Peyer's patch (tissue), 4 donors: ENCODE measurements around the gene OTOR. TPM values are rescaled to one million over a fixed set of nuclear protein-coding genes. Genes with fewer than 3 reads are reported as not detected.

ENCODE experiments used
- DNase-seq, 3 donors: peaks; one replicate each; pipeline ENCODE4 v3.0.0-alpha.2; 2017 to 2019
- H3K27ac ChIP-seq, 4 donors: fragments of 200-600 bp; sonication (generic); one replicate each; pipeline ENCODE4 v1.5.1; 2016 to 2019
- H3K27me3 ChIP-seq, 2 donors: fragments of 200-600 bp; sonication (generic); one replicate each; pipeline ENCODE4 v1.5.1; 2019
- H3K36me3 ChIP-seq, 3 donors: fragments of 200-600 bp; sonication (generic); one replicate each; pipeline ENCODE4 v1.5.1; 2016 to 2019
- H3K4me1 ChIP-seq, 4 donors: fragments of 200-600 bp; sonication (generic); one replicate each; pipeline ENCODE4 v1.5.1; 2016 to 2019
- H3K4me3 ChIP-seq, 4 donors: fragments of 200-600 bp; sonication (generic); 1 replicate in 3 of 4; 2 replicates in 1 of 4; pipeline ENCODE4 v1.5.1; 2016 to 2019; ENCODE audit warnings: mild to moderate bottlenecking in 1 of 4
- H3K9me3 ChIP-seq, 4 donors: fragments of 200-600 bp; sonication (generic); one replicate each; pipeline ENCODE4 v1.5.1; 2016 to 2019; ENCODE audit warnings: mild to moderate bottlenecking in 1 of 4
- POLR2A ChIP-seq, 2 donors: fragments of 450-650 bp; IDR thresholded peaks; one replicate each; pipeline ENCODE4 v1.5.1; 2017; ENCODE audit warnings: antibody characterized with exemption in 2 of 2, mild to moderate bottlenecking in 2 of 2, moderate library complexity in 2 of 2
- total RNA-seq, 4 donors: library from RNA; depleted of rRNA; stranded (reverse); fragments of >200 nt; gene quantifications; one replicate each; pipeline ENCODE4 v1.1.0, GENCODE V29; 2016
- TF ChIP-seq, protein P1 (sequence below), 6 experiments: fragments of 450-650 bp in 4 of 6; fragments of 200-600 bp in 2 of 6; sonication (generic) in 1 of 6; IDR thresholded peaks; one replicate each; pipeline ENCODE4 v1.5.1; 2017 to 2019; ENCODE audit warnings: antibody characterized with exemption in 6 of 6, mild to moderate bottlenecking in 3 of 6, moderate library complexity in 1 of 6

Gene OTOR
- total RNA-seq, 4 donors from 2014 or later: not detected

DNA sequence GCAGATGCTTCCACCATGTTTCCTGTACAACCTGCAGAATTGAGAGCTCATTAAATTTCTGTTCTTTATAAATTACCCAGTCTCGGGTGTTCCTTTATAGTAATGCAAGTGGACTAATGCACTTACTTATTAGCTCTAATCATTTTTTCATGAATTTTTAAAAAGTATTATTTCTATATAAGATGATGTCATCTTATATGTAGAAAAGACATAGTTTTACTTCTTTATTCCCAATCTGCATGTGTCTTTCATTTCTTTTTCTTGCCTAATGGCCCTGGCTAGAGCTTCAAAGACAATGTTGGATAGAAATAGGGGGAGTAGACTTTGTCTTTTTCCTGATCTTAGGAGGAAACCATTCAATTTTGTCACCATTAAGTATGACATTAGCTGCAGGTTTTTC lies 27.8 kb downstream of the OTOR start:
- no peak for DNase-seq
- TF ChIP-seq, protein P1, sequence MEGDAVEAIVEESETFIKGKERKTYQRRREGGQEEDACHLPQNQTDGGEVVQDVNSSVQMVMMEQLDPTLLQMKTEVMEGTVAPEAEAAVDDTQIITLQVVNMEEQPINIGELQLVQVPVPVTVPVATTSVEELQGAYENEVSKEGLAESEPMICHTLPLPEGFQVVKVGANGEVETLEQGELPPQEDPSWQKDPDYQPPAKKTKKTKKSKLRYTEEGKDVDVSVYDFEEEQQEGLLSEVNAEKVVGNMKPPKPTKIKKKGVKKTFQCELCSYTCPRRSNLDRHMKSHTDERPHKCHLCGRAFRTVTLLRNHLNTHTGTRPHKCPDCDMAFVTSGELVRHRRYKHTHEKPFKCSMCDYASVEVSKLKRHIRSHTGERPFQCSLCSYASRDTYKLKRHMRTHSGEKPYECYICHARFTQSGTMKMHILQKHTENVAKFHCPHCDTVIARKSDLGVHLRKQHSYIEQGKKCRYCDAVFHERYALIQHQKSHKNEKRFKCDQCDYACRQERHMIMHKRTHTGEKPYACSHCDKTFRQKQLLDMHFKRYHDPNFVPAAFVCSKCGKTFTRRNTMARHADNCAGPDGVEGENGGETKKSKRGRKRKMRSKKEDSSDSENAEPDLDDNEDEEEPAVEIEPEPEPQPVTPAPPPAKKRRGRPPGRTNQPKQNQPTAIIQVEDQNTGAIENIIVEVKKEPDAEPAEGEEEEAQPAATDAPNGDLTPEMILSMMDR (IDR thresholded peaks at IDR 0.05): no peak
- TF ChIP-seq POLR2A (IDR thresholded peaks at IDR 0.05): no peak
- H3K9me3 ChIP-seq: no peaks in the 10 kb centered on the region
- H3K27ac ChIP-seq: no peak overlapping the region
- H3K4me1 ChIP-seq: no peaks in the 10 kb centered on the region
- no peaks in the 10 kb centered on the region for H3K27me3 ChIP-seq
- no peaks in the 10 kb centered on the region for H3K36me3 ChIP-seq
- no peak overlapping the region for H3K4me3 ChIP-seq

DNA sequence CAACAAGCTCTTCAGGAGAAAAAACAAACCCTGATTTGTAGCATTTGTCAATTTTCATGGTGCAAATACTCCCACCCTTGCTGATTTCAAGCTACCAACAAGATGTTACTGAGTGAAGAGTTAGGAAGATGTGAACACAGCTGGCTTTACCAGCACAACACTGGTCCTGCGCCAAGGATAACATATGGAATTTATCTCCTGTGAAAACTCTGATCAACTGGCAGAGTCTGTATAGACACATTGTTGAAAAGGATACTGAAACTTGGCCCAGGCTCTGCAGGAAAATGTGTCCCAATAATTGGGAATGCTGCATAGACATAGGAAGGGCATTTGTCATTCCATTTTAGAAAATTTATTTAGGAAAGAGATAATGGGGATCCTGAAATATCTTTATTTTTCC lies 29.0 kb downstream of the OTOR start:
- no peak overlapping the region for H3K4me3 ChIP-seq
- no peak overlapping the region for H3K27ac ChIP-seq
- no peaks in the 10 kb centered on the region for H3K27me3 ChIP-seq
- TF ChIP-seq, protein P1 (IDR thresholded peaks at IDR 0.05): no peak
- TF ChIP-seq POLR2A (IDR thresholded peaks at IDR 0.05): no peak
- DNase-seq: no peak
- H3K36me3 ChIP-seq: no peaks in the 10 kb centered on the region
- H3K4me1 ChIP-seq: no peaks in the 10 kb centered on the region
- no peaks in the 10 kb centered on the region for H3K9me3 ChIP-seq

DNA sequence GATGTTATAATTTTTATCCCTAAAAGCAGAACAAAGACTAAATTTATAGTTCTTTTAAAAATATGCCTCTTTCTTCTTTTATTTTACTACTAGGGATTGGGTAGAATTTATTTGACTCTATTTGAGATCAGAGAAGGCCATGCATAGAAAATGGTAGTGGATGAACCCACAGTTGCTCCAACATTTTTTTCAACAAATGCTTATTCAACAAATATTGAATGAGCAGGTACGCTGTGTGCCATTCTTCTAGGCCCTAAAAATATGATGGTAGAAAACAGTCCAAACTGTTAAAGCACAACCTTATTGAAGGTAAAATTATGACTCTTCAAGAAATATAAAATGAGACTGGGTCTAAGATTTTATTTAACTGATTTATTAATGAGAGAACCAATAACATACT lies 30.0 kb downstream of the OTOR start:
- TF ChIP-seq, protein P1 (IDR thresholded peaks at IDR 0.05): no peak
- TF ChIP-seq POLR2A (IDR thresholded peaks at IDR 0.05): no peak
- no peaks in the 10 kb centered on the region for H3K36me3 ChIP-seq
- no peak for DNase-seq
- H3K27me3 ChIP-seq: no peaks in the 10 kb centered on the region
- H3K4me1 ChIP-seq: no peaks in the 10 kb centered on the region
- no peaks in the 10 kb centered on the region for H3K9me3 ChIP-seq
- H3K4me3 ChIP-seq: no peak overlapping the region
- H3K27ac ChIP-seq: no peak overlapping the region

DNA sequence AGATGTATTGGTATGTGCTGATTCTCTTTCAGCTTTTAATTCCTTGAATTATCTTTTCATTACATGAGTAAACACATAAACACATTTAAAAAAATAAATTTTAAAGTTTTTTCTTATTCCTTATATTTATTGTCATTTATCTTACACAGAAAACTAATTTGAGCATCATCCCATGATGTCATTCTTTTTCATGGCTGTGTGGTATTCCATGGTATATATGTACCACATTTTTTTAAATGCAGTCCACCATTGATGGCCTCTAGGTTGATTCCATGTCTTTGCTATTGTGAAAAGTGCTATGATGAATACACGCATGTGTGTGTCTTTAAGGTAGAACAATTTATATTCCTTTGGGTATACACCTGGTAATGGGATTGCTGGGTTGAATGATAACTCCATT lies 33.3 kb downstream of the OTOR start:
- no peak for DNase-seq
- H3K4me1 ChIP-seq: no peaks in the 10 kb centered on the region
- H3K9me3 ChIP-seq: no peaks in the 10 kb centered on the region
- no peak overlapping the region for H3K4me3 ChIP-seq
- H3K27me3 ChIP-seq: no peaks in the 10 kb centered on the region
- no peaks in the 10 kb centered on the region for H3K36me3 ChIP-seq
- no peak for TF ChIP-seq POLR2A (IDR thresholded peaks at IDR 0.05)
- TF ChIP-seq, protein P1 (IDR thresholded peaks at IDR 0.05): no peak
- no peak overlapping the region for H3K27ac ChIP-seq

DNA sequence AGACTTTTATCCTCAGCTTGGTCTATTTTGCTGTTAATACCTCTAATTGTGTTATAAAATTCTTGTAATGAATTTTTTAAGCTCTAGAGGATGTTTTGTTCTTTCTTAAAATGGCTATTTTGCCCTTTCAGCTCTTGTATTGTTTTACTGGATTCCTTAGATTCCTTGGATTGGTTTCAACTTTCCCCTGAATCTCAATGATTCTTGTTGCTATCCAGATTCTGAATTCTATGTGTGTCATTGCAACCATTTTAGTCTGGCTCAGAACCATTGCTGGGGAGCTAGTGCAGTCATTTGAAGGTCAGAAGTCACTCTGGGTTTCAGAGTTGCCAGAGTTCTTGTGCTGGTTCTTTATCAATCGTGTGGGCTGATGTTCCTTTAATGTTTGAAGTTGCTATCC lies 37.1 kb downstream of the OTOR start:
- H3K4me1 ChIP-seq: no peaks in the 10 kb centered on the region
- H3K4me3 ChIP-seq: no peak overlapping the region
- no peak for DNase-seq
- H3K27me3 ChIP-seq: no peaks in the 10 kb centered on the region
- no peaks in the 10 kb centered on the region for H3K36me3 ChIP-seq
- H3K27ac ChIP-seq: no peak overlapping the region
- no peak for TF ChIP-seq POLR2A (IDR thresholded peaks at IDR 0.05)
- TF ChIP-seq, protein P1 (IDR thresholded peaks at IDR 0.05): no peak
- no peaks in the 10 kb centered on the region for H3K9me3 ChIP-seq

Other genes with a start within 250 kb of the OTOR start
- gene KIF16B, start 174.9 kb upstream of the OTOR start, total RNA-seq: 100 to 1,000 TPM in 1 of 4 donors, 10 to 100 TPM in 3; 70.5 to 169 (median 80.2) TPM
- gene SNRPB2, start 18.3 kb upstream of the OTOR start, total RNA-seq: 10 to 100 TPM in 3 of 4 donors, 1 to 10 TPM in 1; 9.9 to 24.7 (median 12.8) TPM